Stimulated activated CD4-positive, alpha-beta T cell treated with anti-CD3 and anti-CD28 coated beads, Interleukin-1b, Interleukin-23, amount 100 ng/mL, for 4 hours (primary cell): ENCODE measurements around the gene PRKAR2A.
"Not testable (repeated sequence)": the region's sequence is repeated elsewhere in the genome, so short reads cannot be mapped to it uniquely, and the experiment has no call there.

Experiments used
- DNase-seq, 2 donors: peaks; one replicate each; pipeline ENCODE4 v3.0.0-alpha.2; 2020; ENCODE audit warnings: low read depth in 2 of 2

PRKAR2A gene

GRCh38 chr3:48778565-48778964, 69.1 kb downstream of the PRKAR2A start:
- not testable (repeated sequence) for DNase-seq

- DNase-seq, result no peak
These were observed 70.8 kb downstream of the PRKAR2A start for GRCh38 chr3:48776854-48777253.

GRCh38 chr3:48770192-48770502, 77.5 kb downstream of the PRKAR2A start:
- DNase-seq, result no peak

GRCh38 chr3:48765376-48765775, 82.3 kb downstream of the PRKAR2A start:
- no peak for DNase-seq

- DNase-seq, result no peak
These were observed 84.9 kb downstream of the PRKAR2A start for GRCh38 chr3:48762816-48763215.

GRCh38 chr3:48759991-48760540, 87.6 kb downstream of the PRKAR2A start:
- DNase-seq, result not testable (repeated sequence)

GRCh38 chr3:48759531-48759930, 88.1 kb downstream of the PRKAR2A start:
- not testable (repeated sequence) for DNase-seq

GRCh38 chr3:48759071-48759470, 88.6 kb downstream of the PRKAR2A start:
- no peak for DNase-seq

GRCh38 chr3:48756640-48757039, 91.0 kb downstream of the PRKAR2A start:
- no peak for DNase-seq

GRCh38 chr3:48750856-48751255, 96.8 kb downstream of the PRKAR2A start:
- no peak for DNase-seq

GRCh38 chr3:48748754-48749153, 98.9 kb downstream of the PRKAR2A start:
- no peak for DNase-seq

GRCh38 chr3:48747706-48748105, 100.0 kb downstream of the PRKAR2A start:
- DNase-seq, result no peak

GRCh38 chr3:48747015-48747615, 100.6 kb downstream of the PRKAR2A start:
- DNase-seq, result no peak

- no peak for DNase-seq
These were observed 103.9 kb downstream of the PRKAR2A start for GRCh38 chr3:48743773-48744172.

- DNase-seq, result not testable (repeated sequence)
These were observed 106.4 kb downstream of the PRKAR2A start for GRCh38 chr3:48741226-48741625.

- peak; percentile 19 to 36 for DNase-seq
These were observed 107.5 kb downstream of the PRKAR2A start for GRCh38 chr3:48739955-48740823.

GRCh38 chr3:48739617-48739954, 108.1 kb downstream of the PRKAR2A start:
- DNase-seq, result no peak

GRCh38 chr3:48738926-48739616, 108.6 kb downstream of the PRKAR2A start:
- DNase-seq, result no peak

GRCh38 chr3:48738144-48738536, 109.5 kb downstream of the PRKAR2A start:
- no peak for DNase-seq

- DNase-seq, result not testable (repeated sequence)
These were observed 112.5 kb downstream of the PRKAR2A start for GRCh38 chr3:48735075-48735767.

GRCh38 chr3:48734541-48734940, 113.1 kb downstream of the PRKAR2A start:
- DNase-seq, result not testable (repeated sequence)
